GM11168 (cell line): ENCODE data around the gene TBCB.
"Not testable (repeated sequence)": the region's sequence is repeated elsewhere in the genome, so short reads cannot be mapped to it uniquely, and the experiment has no call there.

ENCODE experiments used
- in situ Hi-C: fragments of 300-500 bp; cut with MboI; formaldehyde crosslinking; loops from one replicate; pipeline ENCODE4 v1.12.0; 2022; ENCODE audit warnings: low sequenced_read_pairs; ENCODE audit not compliant: unreplicated experiment

The TBCB gene

GRCh38 chr19:36128392-36128736 is 13.1 kb downstream of the TBCB start:
- in situ Hi-C loops: loop anchor here (5.0 kb wide), 1 partner anchor 44 kb away; no protein-coding TSS in a partner anchor

GRCh38 chr19:36131221-36131620 is 16.0 kb downstream of the TBCB start:
- in situ Hi-C loops: not testable (repeated sequence)

GRCh38 chr19:36134867-36135266 is 19.6 kb downstream of the TBCB start:
- in situ Hi-C loops: not testable (repeated sequence)

- in situ Hi-C loops: no loop called here
Observed at GRCh38 chr19:36136964-36137686, 21.9 kb downstream of the TBCB start.

- in situ Hi-C loops: no loop called here
Observed at GRCh38 chr19:36139120-36139472, 23.8 kb downstream of the TBCB start.

- in situ Hi-C loops: no loop called here
Observed at GRCh38 chr19:36139473-36140303, 24.4 kb downstream of the TBCB start, which contains the start of gene CAPNS1. CAPNS1 (plus strand) TSS chr19:36140066; CDS start chr19:36141012, 946 bp downstream.

- in situ Hi-C loops: no loop called here
Observed at GRCh38 chr19:36140304-36141038, 25.2 kb downstream of the TBCB start.

- in situ Hi-C loops: no loop called here
Observed at GRCh38 chr19:36141039-36141927, 26.0 kb downstream of the TBCB start.

- in situ Hi-C loops: no loop called here
Observed at GRCh38 chr19:36142046-36142445, 26.8 kb downstream of the TBCB start.

- in situ Hi-C loops: no loop called here
Observed at GRCh38 chr19:36142496-36142895, 27.2 kb downstream of the TBCB start.

GRCh38 chr19:36144624-36145023 is 29.4 kb downstream of the TBCB start:
- in situ Hi-C loops: no loop called here

GRCh38 chr19:36149673-36150406 is 34.6 kb downstream of the TBCB start:
- in situ Hi-C loops: no loop called here

GRCh38 chr19:36150586-36150985 is 35.3 kb downstream of the TBCB start:
- in situ Hi-C loops: no loop called here

- in situ Hi-C loops: no loop called here
Observed at GRCh38 chr19:36151144-36152018, 36.1 kb downstream of the TBCB start.

GRCh38 chr19:36152019-36152351 is 36.7 kb downstream of the TBCB start:
- in situ Hi-C loops: no loop called here

GRCh38 chr19:36152352-36153091 is 37.3 kb downstream of the TBCB start, which contains the start of gene COX7A1:
COX7A1 (minus strand) TSS chr19:36152447; CDS start chr19:36152407, 40 bp downstream.
- in situ Hi-C loops: no loop called here

- in situ Hi-C loops: no loop called here
Observed at GRCh38 chr19:36153126-36153525, 37.9 kb downstream of the TBCB start.
